Measurements from ENCODE around the gene ZDHHC8.

ZDHHC8 gene

DNA sequence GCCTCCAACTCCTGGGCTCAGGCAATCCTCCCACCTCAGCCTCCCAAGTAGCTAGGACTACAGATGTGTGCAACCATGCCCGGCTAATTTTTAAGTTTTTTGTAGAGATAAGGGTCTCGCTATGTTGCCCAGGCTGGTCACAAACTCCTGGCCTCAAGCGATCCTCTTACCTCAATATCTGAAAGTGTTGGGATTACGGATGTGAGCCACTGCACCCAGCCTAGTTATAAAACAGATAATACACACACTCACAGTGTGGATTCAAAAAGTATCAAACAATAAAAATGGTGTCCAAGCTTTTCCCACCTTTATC is 19.6 kb downstream of the ZDHHC8 start:
- no peak overlapping the region for H3K4me3 ChIP-seq (ENCODE audit: low read depth, low read length)
- no peaks in the 10 kb centered on the region for H3K36me3 ChIP-seq
- H3K9me3 ChIP-seq (ENCODE audit: severe bottlenecking), result no peaks in the 10 kb centered on the region
- H3K27ac ChIP-seq, result no peak overlapping the region
- no peaks in the 10 kb centered on the region for H3K27me3 ChIP-seq (ENCODE audit: insufficient read depth, low read depth, severe bottlenecking)
- DNase-seq, result no peak
- TF ChIP-seq, protein P1, sequence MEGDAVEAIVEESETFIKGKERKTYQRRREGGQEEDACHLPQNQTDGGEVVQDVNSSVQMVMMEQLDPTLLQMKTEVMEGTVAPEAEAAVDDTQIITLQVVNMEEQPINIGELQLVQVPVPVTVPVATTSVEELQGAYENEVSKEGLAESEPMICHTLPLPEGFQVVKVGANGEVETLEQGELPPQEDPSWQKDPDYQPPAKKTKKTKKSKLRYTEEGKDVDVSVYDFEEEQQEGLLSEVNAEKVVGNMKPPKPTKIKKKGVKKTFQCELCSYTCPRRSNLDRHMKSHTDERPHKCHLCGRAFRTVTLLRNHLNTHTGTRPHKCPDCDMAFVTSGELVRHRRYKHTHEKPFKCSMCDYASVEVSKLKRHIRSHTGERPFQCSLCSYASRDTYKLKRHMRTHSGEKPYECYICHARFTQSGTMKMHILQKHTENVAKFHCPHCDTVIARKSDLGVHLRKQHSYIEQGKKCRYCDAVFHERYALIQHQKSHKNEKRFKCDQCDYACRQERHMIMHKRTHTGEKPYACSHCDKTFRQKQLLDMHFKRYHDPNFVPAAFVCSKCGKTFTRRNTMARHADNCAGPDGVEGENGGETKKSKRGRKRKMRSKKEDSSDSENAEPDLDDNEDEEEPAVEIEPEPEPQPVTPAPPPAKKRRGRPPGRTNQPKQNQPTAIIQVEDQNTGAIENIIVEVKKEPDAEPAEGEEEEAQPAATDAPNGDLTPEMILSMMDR (IDR thresholded peaks at IDR 0.05; ENCODE audit: low read depth, low read length), result no peak

DNA sequence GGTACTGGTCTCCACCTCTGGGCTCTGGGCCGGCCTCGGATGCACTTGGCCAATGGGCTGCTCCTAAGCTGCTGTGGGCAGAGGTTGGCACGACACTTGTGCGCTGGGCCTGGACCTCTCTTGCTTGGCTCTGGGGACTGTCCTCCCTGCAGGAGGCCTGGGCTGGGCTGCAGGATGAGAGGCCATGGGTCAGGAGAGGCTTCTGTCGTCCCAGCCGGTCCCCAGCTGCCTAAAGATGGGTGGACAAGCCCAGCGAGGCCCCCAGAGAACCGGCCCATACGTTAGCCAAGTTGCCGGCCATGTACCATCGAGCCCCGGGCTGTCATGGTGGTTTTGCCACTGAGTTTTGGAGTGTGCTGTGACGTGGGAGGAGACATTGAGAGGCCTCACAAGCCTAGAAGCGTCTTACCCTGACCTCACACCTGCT is 20.9 kb downstream of the ZDHHC8 start:
- TF ChIP-seq, protein P1 (IDR thresholded peaks at IDR 0.05; ENCODE audit: low read depth, low read length), result no peak
- DNase-seq, result no peak

DNA sequence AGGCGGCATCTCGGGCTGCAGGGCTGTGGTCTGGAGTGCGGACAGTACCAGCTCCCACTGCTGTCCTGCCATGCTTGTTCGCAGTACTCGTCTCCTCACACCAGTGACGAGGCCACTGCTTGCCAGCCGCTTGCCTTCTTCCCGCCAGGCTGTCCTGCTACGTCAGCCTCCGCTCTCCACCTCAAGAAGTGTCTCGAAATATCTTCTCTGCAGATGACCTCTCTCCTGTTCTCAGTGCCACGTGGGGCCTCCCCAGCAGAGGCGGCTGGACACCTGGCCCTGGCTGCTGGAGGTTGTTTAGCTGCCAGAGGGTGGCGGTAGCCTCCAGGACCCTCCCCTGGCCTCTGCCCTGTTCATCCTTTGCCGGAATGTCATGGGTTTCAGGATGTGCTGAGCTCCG is 22.3 kb downstream of the ZDHHC8 start:
- H3K4me3 ChIP-seq (ENCODE audit: low read depth, low read length), result no peak overlapping the region
- no peak overlapping the region for H3K27ac ChIP-seq

More for the DNA sequence above, 20.9 kb downstream of the ZDHHC8 start:
- Histone ChIP-seq H3K4me3 (ENCODE audit: low read depth, low read length) (no peak overlapping the region), H3K36me3 (no peaks in the 10 kb centered on the region), H3K9me3 (ENCODE audit: severe bottlenecking) (no peaks in the 10 kb centered on the region), H3K27ac (no peak overlapping the region), H3K27me3 (ENCODE audit: insufficient read depth, low read depth, severe bottlenecking) (no peaks in the 10 kb centered on the region)

DNA sequence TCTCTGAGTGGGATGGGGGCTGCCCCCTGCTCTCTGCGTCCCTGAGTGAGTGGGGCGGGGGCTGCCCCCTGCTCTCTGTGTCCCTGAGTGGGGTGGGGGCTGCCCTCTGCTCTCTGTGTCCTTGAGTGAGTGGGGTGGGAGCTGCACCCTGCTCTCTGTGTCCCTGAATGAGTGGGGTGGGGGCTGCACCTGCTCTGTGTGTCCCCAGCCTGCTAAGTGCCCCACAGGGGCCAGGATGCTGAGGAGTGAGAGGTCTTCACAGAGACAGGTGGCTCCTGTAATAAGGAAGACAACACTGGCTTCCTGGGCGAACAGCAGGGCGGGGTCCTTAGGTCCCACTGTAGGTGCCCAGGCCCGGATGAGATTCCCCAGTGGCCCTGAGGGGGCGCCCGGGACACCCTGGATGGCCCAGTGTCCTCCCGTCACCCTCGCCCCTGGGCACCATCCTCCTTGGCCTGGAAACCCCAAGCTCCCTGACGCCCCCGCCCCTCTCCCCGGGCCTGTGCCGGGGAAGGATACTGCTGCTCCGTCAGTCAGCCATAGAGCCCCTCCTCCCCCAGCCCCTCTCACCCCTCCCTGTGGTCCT is 23.1 kb downstream of the ZDHHC8 start:
- TF ChIP-seq, protein P1 (IDR thresholded peaks at IDR 0.05; ENCODE audit: low read depth, low read length), result peak; percentile 39; the same call in 1 of the 2 replicates
- H3K4me3 ChIP-seq (ENCODE audit: low read depth, low read length), result no peak overlapping the region
- peak; percentile 38 for DNase-seq
- no peaks in the 10 kb centered on the region for H3K27me3 ChIP-seq (ENCODE audit: insufficient read depth, low read depth, severe bottlenecking)
- H3K9me3 ChIP-seq (ENCODE audit: severe bottlenecking), result no peaks in the 10 kb centered on the region
- H3K36me3 ChIP-seq, result no peaks in the 10 kb centered on the region
- H3K27ac ChIP-seq, result no peak overlapping the region

More for the DNA sequence above, 22.3 kb downstream of the ZDHHC8 start:
- DNase-seq, result peak; percentile 47
- no peaks in the 10 kb centered on the region for H3K27me3 ChIP-seq (ENCODE audit: insufficient read depth, low read depth, severe bottlenecking)
- H3K9me3 ChIP-seq (ENCODE audit: severe bottlenecking), result no peaks in the 10 kb centered on the region
- H3K36me3 ChIP-seq, result no peaks in the 10 kb centered on the region
- TF ChIP-seq, protein P1 (IDR thresholded peaks at IDR 0.05; ENCODE audit: low read depth, low read length), result peak; percentile 50; the same call in 1 of the 2 replicates

DNA sequence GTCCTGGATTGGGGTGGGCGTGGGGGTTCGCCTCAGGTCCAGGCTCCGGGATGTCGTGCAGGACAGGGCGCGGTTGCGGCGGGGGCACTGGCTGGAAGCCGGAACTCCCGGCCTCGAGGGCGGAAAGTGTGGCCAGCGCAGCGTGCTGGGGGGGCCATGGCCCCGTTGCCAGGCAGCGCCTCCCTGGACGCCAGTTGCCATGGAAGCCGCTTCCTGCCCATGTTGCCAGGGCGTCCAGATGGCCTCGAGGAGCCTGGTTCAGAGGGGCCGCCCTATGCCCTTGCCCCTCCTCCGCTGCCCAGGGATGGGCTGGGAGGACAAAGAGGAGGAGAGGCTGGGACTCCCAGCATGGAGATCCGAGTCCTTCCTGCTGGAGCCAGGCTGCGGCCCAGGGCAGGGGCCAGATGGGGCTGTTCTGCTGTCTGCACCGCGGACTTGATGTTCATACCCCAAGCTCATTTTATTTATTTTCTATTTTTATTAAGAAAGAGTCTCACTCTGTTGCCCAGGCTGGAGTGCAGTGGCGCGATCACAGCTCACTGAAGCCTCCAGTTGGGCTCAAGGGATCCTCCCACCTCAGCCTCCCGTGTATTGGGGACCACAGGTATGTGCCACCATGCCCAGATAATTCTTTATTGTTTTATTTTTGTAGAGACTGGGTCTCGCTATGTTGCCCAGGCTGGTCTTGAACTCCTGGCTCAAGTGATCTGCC is 23.9 kb downstream of the ZDHHC8 start:
- no peak for DNase-seq
- TF ChIP-seq, protein P1 (IDR thresholded peaks at IDR 0.05; ENCODE audit: low read depth, low read length), result no peak
- no peak overlapping the region for H3K4me3 ChIP-seq (ENCODE audit: low read depth, low read length)
- no peaks in the 10 kb centered on the region for H3K27me3 ChIP-seq (ENCODE audit: insufficient read depth, low read depth, severe bottlenecking)
- no peaks in the 10 kb centered on the region for H3K36me3 ChIP-seq
- H3K9me3 ChIP-seq (ENCODE audit: severe bottlenecking), result no peaks in the 10 kb centered on the region
- H3K27ac ChIP-seq, result no peak overlapping the region
